Ascending aorta (tissue), 2 donors: Measurements from ENCODE around the gene CYP2S1. TPM values are rescaled to one million over a fixed set of nuclear protein-coding genes. Genes with fewer than 3 reads are reported as not detected.
A peak's percentile ranks its signal among the peaks of the same experiment; 100 is the strongest.
"Not testable (repeated sequence)": the region's sequence is repeated elsewhere in the genome, so short reads cannot be mapped to it uniquely, and the experiment has no call there.

Experiments used
- DNase-seq, 2 donors: peaks; one replicate each; pipeline ENCODE4 v3.0.0-alpha.2; 2019; ENCODE audit warnings: low spot score in 2 of 2
- H3K27ac ChIP-seq, 2 donors: fragments of 200-600 bp; sonication (generic); one replicate each; pipeline ENCODE4 v1.5.1; 2016 to 2017; ENCODE audit warnings: mild to moderate bottlenecking in 1 of 2
- H3K27me3 ChIP-seq: fragments of 200-600 bp; sonication (generic); one replicate; pipeline ENCODE4 v1.5.1; 2017
- H3K36me3 ChIP-seq, 2 donors: fragments of 200-600 bp; sonication (generic); one replicate each; pipeline ENCODE4 v1.5.1; 2016
- H3K4me1 ChIP-seq, 2 donors: fragments of 200-600 bp; sonication (generic); one replicate each; pipeline ENCODE4 v1.5.1; 2016 to 2017; ENCODE audit warnings: mild to moderate bottlenecking in 1 of 2
- H3K4me3 ChIP-seq, 2 donors: fragments of 200-600 bp; sonication (generic); one replicate each; pipeline ENCODE4 v1.5.1; 2016 to 2017; ENCODE audit warnings: mild to moderate bottlenecking in 1 of 2
- H3K9me3 ChIP-seq, 2 donors: fragments of 200-600 bp; sonication (generic); one replicate each; pipeline ENCODE4 v1.5.1; 2016
- CTCF ChIP-seq, 3 experiments: fragments of 200-600 bp in 2 of 3; fragments of 450-650 bp in 1 of 3; sonication (generic) in 2 of 3; IDR thresholded peaks; one replicate each; pipeline ENCODE4 v1.5.1; 2016 to 2019; ENCODE audit warnings: antibody characterized with exemption in 3 of 3, mild to moderate bottlenecking in 1 of 3, moderate library complexity in 1 of 3
- intact Hi-C: fragments of 100-400 bp; cut with DNase I; formaldehyde crosslinking; loops from one replicate; pipeline ENCODE4 v1.15.1; 2023
- total RNA-seq: library from RNA; depleted of rRNA; stranded (reverse); fragments of >200 nt; gene quantifications from one replicate; pipeline ENCODE4 v1.1.0, GENCODE V29; 2016

Gene CYP2S1
- total RNA-seq, 1 donor from 2014 or later = not detected

GRCh38 chr19:41174297-41174928 is 18.6 kb upstream of the CYP2S1 start:
- intact Hi-C loops = no loop called here
- H3K27ac ChIP-seq = no peak overlapping the region
- H3K4me1 ChIP-seq = no peaks in the 10 kb centered on the region
- no peak for DNase-seq
- H3K36me3 ChIP-seq = no peaks in the 10 kb centered on the region
- H3K9me3 ChIP-seq = no peaks in the 10 kb centered on the region
- no peak for TF ChIP-seq CTCF (IDR thresholded peaks at IDR 0.05)
- H3K4me3 ChIP-seq = no peak overlapping the region
- H3K27me3 ChIP-seq = no peaks in the 10 kb centered on the region

DNA sequence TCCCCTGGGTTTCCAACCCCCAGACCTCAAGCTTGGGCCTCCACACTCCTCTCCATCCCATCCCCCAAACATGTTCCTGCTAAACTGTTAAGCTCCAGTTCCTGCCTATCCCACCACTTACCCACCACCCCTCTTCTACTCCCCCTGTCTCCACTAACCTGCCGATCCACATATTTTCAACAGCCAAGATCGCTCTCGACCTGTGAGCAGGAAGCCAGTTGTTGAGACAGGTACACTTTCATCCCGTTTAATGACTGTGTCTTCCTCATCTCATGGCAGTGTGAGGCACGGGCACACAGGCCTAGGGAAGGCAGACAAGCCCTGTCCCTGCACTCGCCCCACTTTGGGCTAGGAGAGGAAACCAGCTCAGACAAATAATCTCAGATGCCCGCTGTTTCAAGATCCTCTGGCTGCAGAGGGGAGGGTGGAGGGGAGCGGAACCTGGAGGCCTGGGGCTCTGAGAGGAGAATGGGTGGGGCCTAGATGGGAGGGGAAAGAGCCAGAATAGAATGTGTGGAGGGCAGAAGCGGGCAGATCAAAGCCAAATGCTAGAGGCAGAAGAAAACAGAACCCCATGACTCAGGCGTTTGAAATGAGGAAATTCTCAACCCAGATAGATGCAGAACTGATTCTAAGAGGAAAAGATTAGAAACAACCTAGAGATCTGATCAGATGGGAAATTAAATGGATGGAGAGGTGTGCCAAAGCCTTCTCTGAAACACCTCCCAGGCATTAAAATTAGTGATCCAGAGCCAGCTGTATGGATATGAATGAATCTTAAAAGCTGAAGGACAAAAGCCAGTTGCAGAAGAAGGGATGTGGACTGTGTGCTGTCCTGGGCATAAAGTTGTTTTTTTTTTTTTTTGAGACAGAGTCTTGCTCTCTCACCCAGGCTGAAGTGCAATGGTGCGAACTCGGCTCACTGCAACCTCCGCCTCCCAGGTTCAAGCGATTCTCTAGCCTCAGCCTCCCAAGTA is 16.9 kb upstream of the CYP2S1 start:
- TF ChIP-seq CTCF (IDR thresholded peaks at IDR 0.05) = no peak
- Histone ChIP-seq H3K4me3 (peak overlapping the region in 1 of 2 donors; percentile 4), H3K27ac (no peak overlapping the region), H3K27me3 (no peaks in the 10 kb centered on the region), H3K4me1 (no peaks in the 10 kb centered on the region), H3K9me3 (no peaks in the 10 kb centered on the region), H3K36me3 (no peaks in the 10 kb centered on the region)
- intact Hi-C loops = no loop called here
- DNase-seq = peak in 1 of 2 donors; percentile 10

- DNase-seq, intact Hi-C loops, H3K4me3 ChIP-seq, H3K4me1 ChIP-seq, H3K36me3 ChIP-seq, H3K27ac ChIP-seq, H3K9me3 ChIP-seq, H3K27me3 ChIP-seq: not testable (repeated sequence)
Observed at GRCh38 chr19:41180173-41180572, 12.8 kb upstream of the CYP2S1 start.

DNA sequence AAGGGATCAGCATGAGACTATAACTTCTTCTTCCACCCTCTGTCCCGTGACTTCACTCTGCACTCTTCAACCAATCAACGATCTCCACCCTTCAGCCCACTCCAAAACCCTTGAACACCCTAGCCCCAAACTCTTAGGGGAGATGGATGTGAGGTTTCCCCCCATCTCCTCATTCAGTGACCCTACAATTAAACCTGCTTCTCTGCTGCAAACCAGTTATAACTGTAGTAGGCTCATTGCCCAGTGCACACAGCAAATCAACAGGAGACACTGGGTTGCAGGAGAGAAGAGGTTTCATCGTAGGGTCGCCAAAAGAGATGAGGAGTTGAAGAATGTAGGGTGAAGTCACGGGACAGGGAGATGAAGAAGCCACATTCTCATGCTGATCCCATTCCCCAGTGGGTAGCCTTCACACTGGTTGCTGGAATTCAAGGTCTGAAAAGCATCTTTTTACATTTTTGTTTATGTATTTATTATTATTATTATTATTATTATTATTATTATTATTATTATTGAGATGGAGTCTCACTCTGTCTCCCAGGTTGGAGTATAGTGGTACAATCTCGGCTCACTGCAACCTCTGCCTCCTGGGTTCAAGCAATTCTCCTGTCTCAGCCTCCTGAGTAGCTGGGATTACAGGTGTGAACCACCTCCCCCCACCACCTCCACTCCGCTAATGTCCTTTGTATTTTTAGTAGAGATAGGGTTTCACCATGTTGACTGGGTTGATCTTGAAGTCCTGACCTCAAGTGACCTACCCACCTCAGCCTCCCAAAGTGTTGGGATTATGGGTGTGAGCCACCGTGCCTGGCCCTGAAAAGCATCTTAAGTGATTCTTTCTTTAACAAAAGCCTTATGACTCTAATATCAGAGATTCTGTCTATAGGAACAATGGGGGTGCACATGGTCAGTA is 5.8 kb upstream of the CYP2S1 start:
- DNase-seq = no peak
- Histone ChIP-seq H3K36me3 (no peaks in the 10 kb centered on the region), H3K9me3 (no peaks in the 10 kb centered on the region), H3K4me3 (no peak overlapping the region), H3K27me3 (no peaks in the 10 kb centered on the region), H3K4me1 (no peaks in the 10 kb centered on the region), H3K27ac (no peak overlapping the region)
- intact Hi-C loops = no loop called here
- TF ChIP-seq CTCF (IDR thresholded peaks at IDR 0.05) = no peak

GRCh38 chr19:41187884-41188279 is 5.1 kb upstream of the CYP2S1 start:
- H3K9me3 ChIP-seq = no peaks in the 10 kb centered on the region
- no peaks in the 10 kb centered on the region for H3K4me1 ChIP-seq
- H3K27ac ChIP-seq = no peak overlapping the region
- peaks cover 5% of the 10 kb centered on the region for H3K27me3 ChIP-seq
- no peak for TF ChIP-seq CTCF (IDR thresholded peaks at IDR 0.05)
- H3K4me3 ChIP-seq = no peak overlapping the region
- no peaks in the 10 kb centered on the region for H3K36me3 ChIP-seq
- intact Hi-C loops = no loop called here
- DNase-seq = no peak
